ENCODE data around the gene CPB2. TPM values are rescaled to one million over a fixed set of nuclear protein-coding genes. Genes with fewer than 3 reads are reported as not detected.
A peak's percentile ranks its signal among the peaks of the same experiment; 100 is the strongest.

The CPB2 gene
- total RNA-seq, 1 donor, result not detected

DNA sequence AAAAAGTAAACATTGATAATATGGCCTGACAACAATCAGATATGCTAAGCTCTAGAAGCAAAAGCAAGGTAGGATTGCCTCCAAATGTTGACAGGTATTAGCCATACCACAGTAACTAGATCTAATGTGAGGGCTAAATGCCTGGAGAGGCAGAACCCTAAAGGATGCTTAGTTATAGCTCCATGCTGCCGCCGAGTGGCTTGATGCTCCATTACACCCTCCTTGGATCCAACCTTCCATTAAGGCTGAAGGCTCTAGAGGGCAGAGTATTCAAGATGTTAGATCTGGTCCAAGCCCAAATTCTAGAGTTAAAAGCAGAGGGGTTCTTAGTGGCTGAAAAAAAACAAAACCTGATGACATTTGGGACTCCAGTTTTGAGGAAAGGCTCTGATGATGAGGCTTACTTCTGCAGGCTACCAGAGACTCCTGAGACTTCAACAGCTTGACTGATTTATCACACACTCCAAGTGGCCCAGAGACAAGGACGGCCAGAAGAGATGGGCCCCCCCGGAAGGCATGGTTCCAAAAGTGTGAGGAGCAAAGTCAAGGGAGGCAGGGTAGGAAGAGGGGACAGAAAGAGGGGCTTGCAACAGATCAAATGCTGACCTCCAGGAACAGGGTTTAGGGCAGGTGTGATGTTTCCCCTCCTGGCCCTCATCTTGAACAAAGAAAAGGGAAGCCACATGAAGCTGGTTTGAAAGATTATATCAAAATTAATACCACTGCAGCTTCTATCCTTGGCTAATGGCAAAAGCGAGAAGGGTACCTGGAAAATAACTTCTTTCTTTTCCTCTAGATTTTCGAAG, 21.9 kb upstream of the CPB2 start:
- Histone ChIP-seq H2AFZ (ENCODE audit: low read length) (no peak overlapping the region), H3K79me2 (ENCODE audit: insufficient read depth, low read length) (no peaks in the 10 kb centered on the region), H3K9me3 (ENCODE audit: low read depth, low read length) (no peaks in the 10 kb centered on the region), H4K20me1 (ENCODE audit: insufficient read depth, low read length) (no peaks in the 10 kb centered on the region), H3K36me3 (ENCODE audit: insufficient read depth, low read length) (no peaks in the 10 kb centered on the region), H3K27me3 (ENCODE audit: insufficient read depth, low read length) (peaks cover 47% of the 10 kb centered on the region), H3K27ac (ENCODE audit: low read depth, low read length) (no peak overlapping the region), H3K4me2 (ENCODE audit: insufficient read depth, low read length) (no peak overlapping the region), H3K4me1 (ENCODE audit: insufficient read depth, low read length) (no peaks in the 10 kb centered on the region), H3K4me3 (ENCODE audit: insufficient read depth, low read length) (no peak overlapping the region)
- DNase-seq (ENCODE audit: insufficient read length, low spot score, missing footprints), result peak; percentile 87
- TF ChIP-seq, protein P1, sequence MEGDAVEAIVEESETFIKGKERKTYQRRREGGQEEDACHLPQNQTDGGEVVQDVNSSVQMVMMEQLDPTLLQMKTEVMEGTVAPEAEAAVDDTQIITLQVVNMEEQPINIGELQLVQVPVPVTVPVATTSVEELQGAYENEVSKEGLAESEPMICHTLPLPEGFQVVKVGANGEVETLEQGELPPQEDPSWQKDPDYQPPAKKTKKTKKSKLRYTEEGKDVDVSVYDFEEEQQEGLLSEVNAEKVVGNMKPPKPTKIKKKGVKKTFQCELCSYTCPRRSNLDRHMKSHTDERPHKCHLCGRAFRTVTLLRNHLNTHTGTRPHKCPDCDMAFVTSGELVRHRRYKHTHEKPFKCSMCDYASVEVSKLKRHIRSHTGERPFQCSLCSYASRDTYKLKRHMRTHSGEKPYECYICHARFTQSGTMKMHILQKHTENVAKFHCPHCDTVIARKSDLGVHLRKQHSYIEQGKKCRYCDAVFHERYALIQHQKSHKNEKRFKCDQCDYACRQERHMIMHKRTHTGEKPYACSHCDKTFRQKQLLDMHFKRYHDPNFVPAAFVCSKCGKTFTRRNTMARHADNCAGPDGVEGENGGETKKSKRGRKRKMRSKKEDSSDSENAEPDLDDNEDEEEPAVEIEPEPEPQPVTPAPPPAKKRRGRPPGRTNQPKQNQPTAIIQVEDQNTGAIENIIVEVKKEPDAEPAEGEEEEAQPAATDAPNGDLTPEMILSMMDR (IDR thresholded peaks at IDR 0.05; ENCODE audit: extremely low read depth, low read depth, low read length), result peak; percentile 98

DNA sequence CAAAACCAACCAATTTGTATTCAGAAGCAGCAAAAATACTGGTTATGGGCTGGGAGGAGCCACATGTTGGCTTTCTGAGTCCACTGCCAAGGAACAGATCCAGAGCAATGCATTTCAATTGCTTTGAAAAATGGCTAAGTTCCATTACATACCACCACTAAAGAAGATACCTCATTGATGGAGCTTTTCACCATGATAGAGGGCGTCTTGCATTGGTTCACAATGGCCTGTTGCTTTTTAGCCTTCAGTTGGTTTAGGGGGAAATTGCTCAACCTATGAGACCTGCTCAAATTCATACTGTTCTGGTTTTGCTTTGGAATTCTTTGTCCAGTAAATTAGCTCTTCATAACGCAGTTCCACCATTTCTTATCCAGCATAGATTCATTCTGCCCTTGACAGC, 21.2 kb upstream of the CPB2 start:
- Histone ChIP-seq H3K27ac (ENCODE audit: low read depth, low read length) (no peak overlapping the region), H3K4me2 (ENCODE audit: insufficient read depth, low read length) (no peak overlapping the region), H3K27me3 (ENCODE audit: insufficient read depth, low read length) (peaks cover 53% of the 10 kb centered on the region), H3K36me3 (ENCODE audit: insufficient read depth, low read length) (no peaks in the 10 kb centered on the region), H3K79me2 (ENCODE audit: insufficient read depth, low read length) (no peaks in the 10 kb centered on the region), H3K9me3 (ENCODE audit: low read depth, low read length) (no peaks in the 10 kb centered on the region), H2AFZ (ENCODE audit: low read length) (no peak overlapping the region), H3K4me1 (ENCODE audit: insufficient read depth, low read length) (no peaks in the 10 kb centered on the region), H3K4me3 (ENCODE audit: insufficient read depth, low read length) (no peak overlapping the region), H4K20me1 (ENCODE audit: insufficient read depth, low read length) (no peaks in the 10 kb centered on the region)
- no peak for DNase-seq (ENCODE audit: insufficient read length, low spot score, missing footprints)
- TF ChIP-seq, protein P1 (IDR thresholded peaks at IDR 0.05; ENCODE audit: extremely low read depth, low read depth, low read length), result no peak

DNA sequence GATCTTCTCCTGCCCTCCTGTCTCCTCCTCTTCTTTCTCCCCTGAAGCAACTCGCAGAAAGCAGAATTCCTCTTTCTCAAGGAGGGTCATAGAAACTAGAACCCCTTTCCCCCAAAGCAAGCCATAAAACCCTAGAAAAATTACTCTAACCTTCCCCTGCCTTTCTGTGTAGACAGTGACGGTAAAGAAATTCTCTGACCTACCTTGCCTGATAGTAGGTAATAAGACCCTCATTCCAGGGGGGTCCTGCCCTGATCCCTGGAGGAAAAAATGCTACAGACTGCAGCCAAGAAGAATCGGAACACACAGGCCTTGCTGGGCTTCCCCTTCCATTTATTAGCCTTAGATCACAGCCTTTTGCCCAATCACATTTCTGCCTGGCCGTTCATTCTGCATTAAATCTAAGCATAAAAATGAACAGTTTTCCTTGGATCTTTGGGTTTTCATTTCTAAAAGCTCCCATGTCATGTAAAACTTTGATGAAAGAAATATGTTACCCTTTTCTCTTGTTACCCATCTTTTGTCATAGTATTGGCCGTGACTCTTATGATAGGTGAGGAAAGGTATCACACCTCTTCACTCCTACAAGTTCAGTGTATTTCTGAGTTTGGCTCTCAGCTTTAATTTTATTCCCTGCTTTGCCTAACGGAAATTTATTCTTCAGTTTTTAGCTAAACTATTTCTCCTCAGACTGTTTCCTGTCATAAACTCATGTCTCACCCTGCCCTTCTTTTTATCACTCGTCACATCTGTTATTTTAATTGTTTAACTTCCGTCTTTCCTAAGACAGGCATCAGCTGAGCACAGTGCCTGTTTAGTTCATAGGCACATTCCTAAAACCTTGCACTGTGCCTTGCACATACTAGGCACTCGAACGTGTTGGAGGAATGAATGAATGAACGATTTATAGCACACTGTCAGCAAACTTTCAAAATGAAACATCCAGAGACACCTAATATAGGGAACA, 20.4 kb upstream of the CPB2 start:
- H3K36me3 ChIP-seq (ENCODE audit: insufficient read depth, low read length), result no peaks in the 10 kb centered on the region
- no peak overlapping the region for H2AFZ ChIP-seq (ENCODE audit: low read length)
- H3K9me3 ChIP-seq (ENCODE audit: low read depth, low read length), result no peaks in the 10 kb centered on the region
- H3K79me2 ChIP-seq (ENCODE audit: insufficient read depth, low read length), result no peaks in the 10 kb centered on the region
- TF ChIP-seq, protein P1 (IDR thresholded peaks at IDR 0.05; ENCODE audit: extremely low read depth, low read depth, low read length), result no peak
- peaks cover 54% of the 10 kb centered on the region for H3K27me3 ChIP-seq (ENCODE audit: insufficient read depth, low read length)
- H3K4me2 ChIP-seq (ENCODE audit: insufficient read depth, low read length), result no peak overlapping the region
- no peak overlapping the region for H3K27ac ChIP-seq (ENCODE audit: low read depth, low read length)
- H3K4me3 ChIP-seq (ENCODE audit: insufficient read depth, low read length), result no peak overlapping the region
- DNase-seq (ENCODE audit: insufficient read length, low spot score, missing footprints), result no peak
- no peaks in the 10 kb centered on the region for H4K20me1 ChIP-seq (ENCODE audit: insufficient read depth, low read length)
- H3K4me1 ChIP-seq (ENCODE audit: insufficient read depth, low read length), result no peaks in the 10 kb centered on the region

DNA sequence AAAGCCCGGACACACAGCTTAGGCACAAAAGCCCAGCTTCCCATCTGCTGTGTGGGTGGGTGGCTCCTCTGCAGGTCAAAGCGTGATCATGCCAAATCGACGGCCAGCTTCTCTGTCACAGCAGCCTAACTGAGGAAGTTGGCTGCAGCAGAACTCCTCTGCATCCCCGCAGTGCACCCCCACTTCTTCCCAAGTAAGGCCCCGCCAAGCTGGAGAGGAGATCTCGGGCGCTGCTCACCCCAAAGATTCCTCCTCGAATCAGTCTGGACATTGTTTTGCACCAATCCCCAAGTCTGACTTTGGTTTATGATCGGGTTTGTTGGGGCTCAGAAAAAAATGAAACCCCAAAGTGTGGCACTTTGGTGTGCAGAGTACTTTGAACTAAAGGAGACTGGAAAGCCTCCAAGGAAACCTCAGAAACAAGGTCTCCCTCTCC, 19.7 kb upstream of the CPB2 start:
- Histone ChIP-seq H3K79me2 (ENCODE audit: insufficient read depth, low read length) (no peaks in the 10 kb centered on the region), H4K20me1 (ENCODE audit: insufficient read depth, low read length) (no peaks in the 10 kb centered on the region), H3K27me3 (ENCODE audit: insufficient read depth, low read length) (peaks cover 47% of the 10 kb centered on the region), H3K4me2 (ENCODE audit: insufficient read depth, low read length) (no peak overlapping the region), H3K4me3 (ENCODE audit: insufficient read depth, low read length) (no peak overlapping the region), H3K27ac (ENCODE audit: low read depth, low read length) (no peak overlapping the region), H3K4me1 (ENCODE audit: insufficient read depth, low read length) (no peaks in the 10 kb centered on the region), H2AFZ (ENCODE audit: low read length) (no peak overlapping the region), H3K36me3 (ENCODE audit: insufficient read depth, low read length) (no peaks in the 10 kb centered on the region), H3K9me3 (ENCODE audit: low read depth, low read length) (no peaks in the 10 kb centered on the region)
- TF ChIP-seq, protein P1 (IDR thresholded peaks at IDR 0.05; ENCODE audit: extremely low read depth, low read depth, low read length), result no peak
- no peak for DNase-seq (ENCODE audit: insufficient read length, low spot score, missing footprints)

Data from osteoblast (primary cell).